ENCODE measurements around the gene IQCH.
"Not testable (repeated sequence)": the region's sequence is repeated elsewhere in the genome, so short reads cannot be mapped to it uniquely, and the experiment has no call there.

The IQCH gene

DNA sequence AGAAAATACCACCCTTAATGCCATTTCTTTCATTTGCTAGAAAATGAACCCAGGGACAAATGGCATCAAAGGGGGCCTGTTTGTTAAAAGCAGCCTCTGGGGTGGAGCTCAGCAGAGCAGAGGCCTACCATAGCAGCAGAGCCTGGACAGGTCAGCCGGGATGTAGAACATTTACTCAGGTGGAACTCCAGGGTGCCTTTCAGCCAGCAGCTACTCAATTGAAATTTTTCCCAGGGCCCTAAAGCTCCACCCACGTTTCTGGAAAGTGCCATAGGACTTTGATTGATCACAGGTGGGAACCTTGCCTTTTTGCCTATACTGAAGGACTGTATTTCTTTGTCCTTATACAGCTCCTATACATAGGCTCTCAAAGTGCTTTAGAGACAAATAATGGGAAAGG is 191.9 kb downstream of the IQCH start:
- no peaks in the 10 kb centered on the region for H3K27me3 ChIP-seq (ENCODE audit: control insufficient read depth, insufficient read depth, low read length)
- no peaks in the 10 kb centered on the region for H3K36me3 ChIP-seq (ENCODE audit: control insufficient read depth, insufficient read depth, low read length)
- no peak overlapping the region for H3K4me3 ChIP-seq (ENCODE audit: low read length)
- H3K9me3 ChIP-seq (ENCODE audit: control insufficient read depth, low read length): no peaks in the 10 kb centered on the region
- no peaks in the 10 kb centered on the region for H3K4me1 ChIP-seq (ENCODE audit: control insufficient read depth, insufficient read depth, low read length)
- no peak overlapping the region for H3K9ac ChIP-seq (ENCODE audit: low read length)

DNA sequence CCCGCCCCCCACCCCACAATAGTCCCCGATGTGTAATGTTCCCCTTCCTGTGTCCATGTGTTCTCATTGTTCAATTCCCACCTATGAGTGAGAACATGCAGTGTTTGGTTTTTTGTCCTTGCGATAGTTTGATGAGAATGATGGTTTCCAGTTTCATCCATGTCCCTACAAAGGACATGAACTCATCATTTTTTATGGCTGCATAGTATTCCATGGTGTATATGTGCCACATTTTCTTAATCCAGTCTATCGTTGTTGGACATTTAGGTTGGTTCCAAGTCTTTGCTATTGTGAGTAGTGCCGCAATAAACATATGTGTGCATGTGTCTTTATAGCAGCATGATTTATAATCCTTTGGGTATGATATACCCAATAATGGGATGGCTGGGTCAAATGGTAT is 193.8 kb downstream of the IQCH start:
- H3K9ac ChIP-seq (ENCODE audit: low read length); H3K4me3 ChIP-seq (ENCODE audit: low read length); H3K36me3 ChIP-seq (ENCODE audit: control insufficient read depth, insufficient read depth, low read length); H3K4me1 ChIP-seq (ENCODE audit: control insufficient read depth, insufficient read depth, low read length); H3K27me3 ChIP-seq (ENCODE audit: control insufficient read depth, insufficient read depth, low read length); H3K9me3 ChIP-seq (ENCODE audit: control insufficient read depth, low read length): not testable (repeated sequence)

- not testable (repeated sequence) for H3K27me3 ChIP-seq (ENCODE audit: control insufficient read depth, insufficient read depth, low read length); H3K4me3 ChIP-seq (ENCODE audit: low read length); H3K36me3 ChIP-seq (ENCODE audit: control insufficient read depth, insufficient read depth, low read length); H3K9me3 ChIP-seq (ENCODE audit: control insufficient read depth, low read length); H3K9ac ChIP-seq (ENCODE audit: low read length); H3K4me1 ChIP-seq (ENCODE audit: control insufficient read depth, insufficient read depth, low read length)
These were observed 199.1 kb downstream of the IQCH start for GRCh38 chr15:67453703-67454102.

GRCh38 chr15:67456677-67457529 is 202.3 kb downstream of the IQCH start:
- Histone ChIP-seq H3K36me3 (ENCODE audit: control insufficient read depth, insufficient read depth, low read length) (no peaks in the 10 kb centered on the region), H3K4me3 (ENCODE audit: low read length) (no peak overlapping the region), H3K4me1 (ENCODE audit: control insufficient read depth, insufficient read depth, low read length) (no peaks in the 10 kb centered on the region), H3K9me3 (ENCODE audit: control insufficient read depth, low read length) (no peaks in the 10 kb centered on the region), H3K9ac (ENCODE audit: low read length) (no peak overlapping the region), H3K27me3 (ENCODE audit: control insufficient read depth, insufficient read depth, low read length) (no peaks in the 10 kb centered on the region)

DNA sequence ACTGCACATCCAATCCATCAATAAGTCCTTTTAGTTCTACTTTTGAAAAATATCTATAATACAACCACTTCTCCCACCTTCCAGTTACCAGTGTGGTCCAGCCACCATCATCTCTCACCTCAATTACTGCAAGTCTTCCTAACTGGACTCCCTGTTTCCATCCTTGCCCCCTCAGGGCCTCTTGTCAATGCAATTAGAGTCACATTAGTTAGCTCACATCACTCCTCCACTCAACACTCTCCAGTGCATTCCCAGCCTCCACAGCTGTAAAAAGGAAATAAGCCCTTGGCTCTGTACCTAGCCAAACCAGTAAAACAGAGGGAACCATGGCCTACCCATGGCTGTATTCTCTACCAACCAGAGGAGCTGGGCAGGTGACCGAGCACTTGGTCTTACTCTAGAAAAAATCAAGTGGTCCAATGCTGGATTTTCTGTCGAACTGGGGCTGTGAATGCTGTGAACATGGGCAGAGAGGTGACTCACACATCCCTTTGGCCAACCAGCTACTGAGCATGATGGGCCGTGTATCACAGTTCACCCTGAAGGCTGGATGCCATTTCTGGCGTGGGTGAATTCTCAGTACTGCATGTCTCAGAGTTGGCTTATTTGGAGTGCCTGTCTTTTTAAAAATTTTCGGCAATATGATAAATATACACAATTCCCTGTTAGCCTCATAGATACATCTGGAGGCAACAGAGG is 203.9 kb downstream of the IQCH start:
- Histone ChIP-seq H3K9ac (ENCODE audit: low read length) (no peak overlapping the region), H3K27me3 (ENCODE audit: control insufficient read depth, insufficient read depth, low read length) (no peaks in the 10 kb centered on the region), H3K4me3 (ENCODE audit: low read length) (no peak overlapping the region), H3K36me3 (ENCODE audit: control insufficient read depth, insufficient read depth, low read length) (no peaks in the 10 kb centered on the region), H3K9me3 (ENCODE audit: control insufficient read depth, low read length) (no peaks in the 10 kb centered on the region), H3K4me1 (ENCODE audit: control insufficient read depth, insufficient read depth, low read length) (no peaks in the 10 kb centered on the region)

GRCh38 chr15:67460521-67460920 is 205.9 kb downstream of the IQCH start:
- no peaks in the 10 kb centered on the region for H3K27me3 ChIP-seq (ENCODE audit: control insufficient read depth, insufficient read depth, low read length)

GRCh38 chr15:67461735-67462134 is 207.1 kb downstream of the IQCH start:
- no peaks in the 10 kb centered on the region for H3K9me3 ChIP-seq (ENCODE audit: control insufficient read depth, low read length)
- no peaks in the 10 kb centered on the region for H3K27me3 ChIP-seq (ENCODE audit: control insufficient read depth, insufficient read depth, low read length)
- no peak overlapping the region for H3K4me3 ChIP-seq (ENCODE audit: low read length)
- H3K4me1 ChIP-seq (ENCODE audit: control insufficient read depth, insufficient read depth, low read length): no peaks in the 10 kb centered on the region
- H3K9ac ChIP-seq (ENCODE audit: low read length): no peak overlapping the region
- no peaks in the 10 kb centered on the region for H3K36me3 ChIP-seq (ENCODE audit: control insufficient read depth, insufficient read depth, low read length)

More at GRCh38 chr15:67460521-67460920, 205.9 kb downstream of the IQCH start:
- Histone ChIP-seq H3K36me3 (ENCODE audit: control insufficient read depth, insufficient read depth, low read length) (no peaks in the 10 kb centered on the region), H3K9me3 (ENCODE audit: control insufficient read depth, low read length) (no peaks in the 10 kb centered on the region), H3K4me3 (ENCODE audit: low read length) (no peak overlapping the region), H3K9ac (ENCODE audit: low read length) (no peak overlapping the region), H3K4me1 (ENCODE audit: control insufficient read depth, insufficient read depth, low read length) (no peaks in the 10 kb centered on the region)

DNA sequence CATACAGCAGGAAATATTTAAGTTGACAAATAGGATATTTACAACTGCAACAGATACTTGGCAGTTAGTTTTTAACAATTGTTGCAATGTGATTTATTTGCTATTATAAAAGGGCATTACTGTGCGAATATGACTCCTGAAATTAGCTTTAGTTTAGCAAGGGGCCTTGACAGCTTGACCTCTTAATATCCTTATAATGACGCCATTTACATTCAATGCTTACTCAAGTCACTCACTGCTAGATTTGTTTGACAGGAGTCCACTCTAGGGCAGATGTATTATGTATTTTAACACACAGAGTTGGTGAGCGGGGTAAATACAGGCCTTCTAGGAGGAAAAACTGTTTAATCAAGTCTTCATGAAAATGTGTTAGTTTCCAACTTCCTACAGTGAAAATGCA is 208.3 kb downstream of the IQCH start:
- Histone ChIP-seq H3K4me1 (ENCODE audit: control insufficient read depth, insufficient read depth, low read length) (no peaks in the 10 kb centered on the region), H3K27me3 (ENCODE audit: control insufficient read depth, insufficient read depth, low read length) (no peaks in the 10 kb centered on the region), H3K4me3 (ENCODE audit: low read length) (no peak overlapping the region), H3K36me3 (ENCODE audit: control insufficient read depth, insufficient read depth, low read length) (no peaks in the 10 kb centered on the region), H3K9ac (ENCODE audit: low read length) (no peak overlapping the region), H3K9me3 (ENCODE audit: control insufficient read depth, low read length) (no peaks in the 10 kb centered on the region)

DNA sequence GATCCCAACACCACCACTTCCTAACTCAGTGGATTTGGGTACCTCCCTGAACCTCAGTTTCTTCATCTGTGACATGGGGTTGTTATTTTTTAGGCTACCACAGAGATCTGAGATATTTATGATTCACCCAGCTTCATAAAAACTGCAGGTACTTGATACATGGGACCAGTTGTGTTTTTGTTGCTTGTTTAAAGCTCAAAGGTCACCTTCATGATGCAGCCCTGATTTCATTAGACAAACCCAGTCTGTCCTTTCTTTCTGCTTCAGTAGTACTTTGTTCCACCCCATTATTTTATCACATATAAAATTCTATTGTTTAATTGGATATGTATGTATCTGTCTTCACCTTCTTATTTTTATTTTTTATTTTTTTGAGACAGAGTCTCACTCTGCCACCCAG is 208.9 kb downstream of the IQCH start:
- H3K27me3 ChIP-seq (ENCODE audit: control insufficient read depth, insufficient read depth, low read length): no peaks in the 10 kb centered on the region
- no peaks in the 10 kb centered on the region for H3K36me3 ChIP-seq (ENCODE audit: control insufficient read depth, insufficient read depth, low read length)
- H3K4me3 ChIP-seq (ENCODE audit: low read length): no peak overlapping the region
- no peaks in the 10 kb centered on the region for H3K9me3 ChIP-seq (ENCODE audit: control insufficient read depth, low read length)
- no peaks in the 10 kb centered on the region for H3K4me1 ChIP-seq (ENCODE audit: control insufficient read depth, insufficient read depth, low read length)
- H3K9ac ChIP-seq (ENCODE audit: low read length): no peak overlapping the region

GRCh38 chr15:67465196-67465952 is 210.8 kb downstream of the IQCH start:
- no peaks in the 10 kb centered on the region for H3K4me1 ChIP-seq (ENCODE audit: control insufficient read depth, insufficient read depth, low read length)
- H3K9me3 ChIP-seq (ENCODE audit: control insufficient read depth, low read length): no peaks in the 10 kb centered on the region
- H3K36me3 ChIP-seq (ENCODE audit: control insufficient read depth, insufficient read depth, low read length): no peaks in the 10 kb centered on the region
- no peak overlapping the region for H3K4me3 ChIP-seq (ENCODE audit: low read length)
- H3K27me3 ChIP-seq (ENCODE audit: control insufficient read depth, insufficient read depth, low read length): no peaks in the 10 kb centered on the region
- H3K9ac ChIP-seq (ENCODE audit: low read length): no peak overlapping the region

- Histone ChIP-seq H3K4me1 (ENCODE audit: control insufficient read depth, insufficient read depth, low read length) (no peaks in the 10 kb centered on the region), H3K4me3 (ENCODE audit: low read length) (no peak overlapping the region), H3K9ac (ENCODE audit: low read length) (no peak overlapping the region), H3K27me3 (ENCODE audit: control insufficient read depth, insufficient read depth, low read length) (no peaks in the 10 kb centered on the region), H3K36me3 (ENCODE audit: control insufficient read depth, insufficient read depth, low read length) (no peaks in the 10 kb centered on the region), H3K9me3 (ENCODE audit: control insufficient read depth, low read length) (no peaks in the 10 kb centered on the region)
These were observed 213.8 kb downstream of the IQCH start for GRCh38 chr15:67468416-67468815.

DNA sequence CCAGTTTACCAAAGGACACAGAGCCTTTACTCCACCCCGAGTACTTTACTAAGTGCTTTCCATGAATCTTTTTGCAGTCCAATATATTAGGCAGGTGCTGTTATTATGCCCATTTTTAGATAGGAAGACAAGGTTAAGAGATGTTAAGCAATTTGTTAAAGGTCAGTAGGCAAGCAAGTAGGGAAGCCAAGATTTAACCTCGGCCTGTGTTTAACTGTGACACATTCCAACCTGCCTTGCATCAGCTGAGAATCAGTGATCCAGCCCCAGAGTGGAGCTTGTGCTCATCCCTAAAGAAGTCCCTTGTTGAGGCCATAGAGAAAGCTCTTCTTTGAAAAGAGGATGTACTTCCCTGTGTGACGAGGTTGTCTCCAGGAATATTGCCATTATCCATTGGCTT is 215.1 kb downstream of the IQCH start:
- Histone ChIP-seq H3K4me3 (ENCODE audit: low read length) (no peak overlapping the region), H3K36me3 (ENCODE audit: control insufficient read depth, insufficient read depth, low read length) (no peaks in the 10 kb centered on the region), H3K27me3 (ENCODE audit: control insufficient read depth, insufficient read depth, low read length) (no peaks in the 10 kb centered on the region), H3K4me1 (ENCODE audit: control insufficient read depth, insufficient read depth, low read length) (no peaks in the 10 kb centered on the region), H3K9ac (ENCODE audit: low read length) (no peak overlapping the region), H3K9me3 (ENCODE audit: control insufficient read depth, low read length) (no peaks in the 10 kb centered on the region)

Measured in mucosa of stomach (tissue), 1 donor.